SK-N-SH treated with all-trans-retinoic acid at 6 μM for 48 hours (cell line): ENCODE data around the gene KCNMB2.

Source experiments
- BACH2 ChIP-seq: fragments of 250-450 bp; sonication (Bioruptor Pico); IDR thresholded peaks from 2 replicates; pipeline ENCODE4 v1.9.0; 2021; ENCODE audit warnings: mild to moderate bottlenecking, borderline replicate concordance
- CSDC2 ChIP-seq: fragments of 250-450 bp; sonication (Bioruptor Pico); IDR thresholded peaks from 2 replicates; pipeline ENCODE4 v1.5.0; 2020; ENCODE audit warnings: mild to moderate bottlenecking, moderate library complexity
- CSRNP3 ChIP-seq: fragments of 250-450 bp; sonication (Bioruptor Pico); IDR thresholded peaks from 2 replicates; pipeline ENCODE4 v1.5.1; 2021; ENCODE audit warnings: mild to moderate bottlenecking, moderate library complexity
- ISL1 ChIP-seq: fragments of 250-450 bp; sonication (Bioruptor Pico); IDR thresholded peaks from 2 replicates; pipeline ENCODE4 v2.1.2; 2022; ENCODE audit warnings: mild to moderate bottlenecking, moderate library complexity
- POU6F1 ChIP-seq: fragments of 250-450 bp; sonication (Bioruptor Pico); IDR thresholded peaks from 2 replicates; pipeline ENCODE4 v1.8.0; 2021; ENCODE audit warnings: low read depth, mild to moderate bottlenecking, moderate library complexity, borderline replicate concordance
- RARB ChIP-seq: fragments of 250-450 bp; sonication (Bioruptor Pico); IDR thresholded peaks from 2 replicates; pipeline ENCODE4 v1.8.0; 2021; ENCODE audit warnings: mild to moderate bottlenecking, moderate library complexity
- TCF4 ChIP-seq: fragments of 250-450 bp; sonication (Bioruptor Pico); IDR thresholded peaks from 2 replicates; pipeline ENCODE4 v1.8.0; 2021; ENCODE audit warnings: mild to moderate bottlenecking, moderate library complexity, borderline replicate concordance
- TSHZ2 ChIP-seq: fragments of 250-450 bp; sonication (Bioruptor Pico); IDR thresholded peaks from 2 replicates; pipeline ENCODE4 v1.5.0; 2020; ENCODE audit warnings: mild to moderate bottlenecking, moderate library complexity
- ZFP3 ChIP-seq: fragments of 250-450 bp; sonication (Bioruptor Pico); IDR thresholded peaks from 2 replicates; pipeline ENCODE4 v1.5.0; 2020; ENCODE audit warnings: mild to moderate bottlenecking, moderate library complexity
- ZFP30 ChIP-seq: fragments of 450-650 bp; formaldehyde crosslinking; IDR thresholded peaks from 2 replicates; pipeline ENCODE4 v1.5.0; 2022; ENCODE audit warnings: mild to moderate bottlenecking, moderate library complexity

DNA sequence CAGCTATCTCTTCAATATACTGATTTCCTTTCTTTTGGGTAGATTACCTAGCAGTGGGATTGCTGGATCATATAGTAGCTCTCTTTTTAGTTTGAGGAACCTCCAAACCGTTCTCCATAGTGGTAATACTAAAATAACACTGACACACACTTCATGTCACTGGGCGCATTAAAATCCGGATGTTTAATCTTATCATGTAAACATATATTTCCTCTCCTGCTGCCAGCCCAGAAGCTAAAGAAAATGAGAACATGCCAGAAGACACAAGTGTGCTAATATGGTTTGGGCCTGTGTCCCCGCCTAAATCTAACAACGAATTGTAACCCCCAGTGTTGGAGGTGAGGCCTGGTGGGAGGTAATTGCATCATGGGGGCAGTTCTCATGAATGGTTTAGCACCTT, 23.6 kb upstream of the KCNMB2 start:
- no peak for TF ChIP-seq ZFP3 (CRISPR knock-in tag)
- TF ChIP-seq ISL1 (CRISPR knock-in tag): no peak
- TF ChIP-seq ZFP30: no peak
- no peak for TF ChIP-seq TCF4
- no peak for TF ChIP-seq CSDC2 (CRISPR knock-in tag)
- no peak for TF ChIP-seq CSRNP3 (CRISPR knock-in tag)
- no peak for TF ChIP-seq RARB (CRISPR knock-in tag)
- TF ChIP-seq TSHZ2 (CRISPR knock-in tag): no peak
- no peak for TF ChIP-seq POU6F1 (CRISPR knock-in tag)
- TF ChIP-seq BACH2 (CRISPR knock-in tag): no peak
